Measurements from ENCODE around the gene UGT3A1. TPM values are rescaled to one million over a fixed set of nuclear protein-coding genes. Genes with fewer than 3 reads are reported as not detected.
"Not testable (repeated sequence)": the region's sequence is repeated elsewhere in the genome, so short reads cannot be mapped to it uniquely, and the experiment has no call there.

Gene UGT3A1
- total RNA-seq, 1 experiment from 2014 or later, result not detected

DNA sequence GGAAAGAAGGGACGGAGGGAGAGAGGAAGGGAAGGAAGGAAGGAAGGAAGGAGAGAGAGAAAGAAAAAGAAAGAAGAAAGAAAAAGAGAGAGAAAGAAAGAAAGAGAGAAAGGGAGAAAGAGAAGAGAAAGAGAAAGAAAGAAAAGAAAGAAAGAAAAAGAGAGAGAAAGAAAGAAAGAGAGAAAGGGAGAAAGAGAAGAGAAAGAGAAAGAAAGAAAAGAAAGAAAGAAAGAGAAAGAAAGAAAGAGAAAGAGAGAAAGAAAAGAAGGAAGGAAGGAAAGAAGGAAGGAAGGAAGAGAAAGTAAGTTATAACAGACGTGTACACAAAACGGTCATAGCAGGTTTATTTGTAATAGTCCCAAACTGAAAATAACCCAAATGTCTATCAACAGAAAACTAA is 14.3 kb downstream of the UGT3A1 start:
- H3K9me3 ChIP-seq (ENCODE audit: control insufficient read depth in 1 of 2, insufficient read depth in 1 of 2, low read depth in 1 of 2, low read length in 2 of 2); H3K4me2 ChIP-seq (ENCODE audit: low read length); H4K20me1 ChIP-seq (ENCODE audit: insufficient read depth); H3K9me2 ChIP-seq (ENCODE audit: insufficient read depth); H3K36me3 ChIP-seq (ENCODE audit: control insufficient read depth in 1 of 2, insufficient read depth in 2 of 2, low read length in 2 of 2); H3K4me3 ChIP-seq (replicated peaks in 1 of 2; ENCODE audit: low read depth in 1 of 2, low read length in 2 of 2); intact Hi-C loops (cut with micrococcal nuclease); DNase-seq (ENCODE audit: low read depth, low spot score); H3K27ac ChIP-seq (ENCODE audit: low read depth, low read length); CTCF ChIA-PET; POLR2A ChIA-PET; H3K27me3 ChIP-seq (ENCODE audit: insufficient read depth, low read length); H3K4me1 ChIP-seq (ENCODE audit: control insufficient read depth in 1 of 2, insufficient read depth in 2 of 2, low read length in 2 of 2); BruUV-seq (replicated peaks); H2AFZ ChIP-seq (ENCODE audit: low read depth, low read length, poor library complexity, severe bottlenecking); H3K9ac ChIP-seq (ENCODE audit: low read length); RAD21 ChIA-PET (ENCODE audit: low non-redundant PET in 1 of 2, low total read pairs in 2 of 2, uncharacterized antibody in 2 of 2, unreplicated experiment in 2 of 2); H3K79me2 ChIP-seq (ENCODE audit: insufficient read depth, low read length); ATAC-seq: not testable (repeated sequence)

DNA sequence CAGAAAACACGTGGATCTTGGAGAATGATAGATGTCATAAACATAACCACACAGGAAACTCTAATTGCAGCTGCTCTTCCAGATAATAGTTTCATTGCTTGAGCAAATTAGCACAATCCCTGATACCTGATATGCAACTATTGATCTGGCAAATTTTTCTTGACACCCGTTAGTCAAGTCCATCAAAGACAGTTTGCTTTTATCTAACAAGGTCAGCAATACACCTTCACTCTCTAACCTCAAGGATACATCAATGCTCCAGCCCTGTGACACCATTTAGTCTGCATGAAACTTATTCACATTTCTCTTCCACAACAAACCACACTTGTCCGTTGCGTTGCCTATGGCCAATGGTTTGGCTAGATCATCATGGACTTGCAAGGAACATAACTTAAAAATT is 16.6 kb downstream of the UGT3A1 start:
- DNase-seq (ENCODE audit: low read depth, low spot score), result no peak
- ChIA-PET POLR2A (no interaction called here), RAD21 (ENCODE audit: low non-redundant PET in 1 of 2, low total read pairs in 2 of 2, uncharacterized antibody in 2 of 2, unreplicated experiment in 2 of 2) (no interaction called here), CTCF (no interaction called here)
- Histone ChIP-seq H3K4me3 (replicated peaks in 1 of 2; ENCODE audit: low read depth in 1 of 2, low read length in 2 of 2) (no peak overlapping the region), H3K4me2 (ENCODE audit: low read length) (no peak overlapping the region), H2AFZ (ENCODE audit: low read depth, low read length, poor library complexity, severe bottlenecking) (no peak overlapping the region), H3K79me2 (ENCODE audit: insufficient read depth, low read length) (no peaks in the 10 kb centered on the region), H3K27me3 (ENCODE audit: insufficient read depth, low read length) (no peaks in the 10 kb centered on the region), H3K4me1 (ENCODE audit: control insufficient read depth in 1 of 2, insufficient read depth in 2 of 2, low read length in 2 of 2) (no peaks in the 10 kb centered on the region), H3K36me3 (ENCODE audit: control insufficient read depth in 1 of 2, insufficient read depth in 2 of 2, low read length in 2 of 2) (no peaks in the 10 kb centered on the region), H3K9me3 (ENCODE audit: control insufficient read depth in 1 of 2, insufficient read depth in 1 of 2, low read depth in 1 of 2, low read length in 2 of 2) (no peaks in the 10 kb centered on the region), H3K9me2 (ENCODE audit: insufficient read depth) (no peaks in the 10 kb centered on the region), H3K9ac (ENCODE audit: low read length) (no peak overlapping the region), H4K20me1 (ENCODE audit: insufficient read depth) (no peaks in the 10 kb centered on the region), H3K27ac (ENCODE audit: low read depth, low read length) (no peak overlapping the region)
- no peak for ATAC-seq
- intact Hi-C loops (cut with micrococcal nuclease), result no loop called here
- no TSS peak for BruUV-seq (replicated peaks)
- TF ChIP-seq, protein P1, sequence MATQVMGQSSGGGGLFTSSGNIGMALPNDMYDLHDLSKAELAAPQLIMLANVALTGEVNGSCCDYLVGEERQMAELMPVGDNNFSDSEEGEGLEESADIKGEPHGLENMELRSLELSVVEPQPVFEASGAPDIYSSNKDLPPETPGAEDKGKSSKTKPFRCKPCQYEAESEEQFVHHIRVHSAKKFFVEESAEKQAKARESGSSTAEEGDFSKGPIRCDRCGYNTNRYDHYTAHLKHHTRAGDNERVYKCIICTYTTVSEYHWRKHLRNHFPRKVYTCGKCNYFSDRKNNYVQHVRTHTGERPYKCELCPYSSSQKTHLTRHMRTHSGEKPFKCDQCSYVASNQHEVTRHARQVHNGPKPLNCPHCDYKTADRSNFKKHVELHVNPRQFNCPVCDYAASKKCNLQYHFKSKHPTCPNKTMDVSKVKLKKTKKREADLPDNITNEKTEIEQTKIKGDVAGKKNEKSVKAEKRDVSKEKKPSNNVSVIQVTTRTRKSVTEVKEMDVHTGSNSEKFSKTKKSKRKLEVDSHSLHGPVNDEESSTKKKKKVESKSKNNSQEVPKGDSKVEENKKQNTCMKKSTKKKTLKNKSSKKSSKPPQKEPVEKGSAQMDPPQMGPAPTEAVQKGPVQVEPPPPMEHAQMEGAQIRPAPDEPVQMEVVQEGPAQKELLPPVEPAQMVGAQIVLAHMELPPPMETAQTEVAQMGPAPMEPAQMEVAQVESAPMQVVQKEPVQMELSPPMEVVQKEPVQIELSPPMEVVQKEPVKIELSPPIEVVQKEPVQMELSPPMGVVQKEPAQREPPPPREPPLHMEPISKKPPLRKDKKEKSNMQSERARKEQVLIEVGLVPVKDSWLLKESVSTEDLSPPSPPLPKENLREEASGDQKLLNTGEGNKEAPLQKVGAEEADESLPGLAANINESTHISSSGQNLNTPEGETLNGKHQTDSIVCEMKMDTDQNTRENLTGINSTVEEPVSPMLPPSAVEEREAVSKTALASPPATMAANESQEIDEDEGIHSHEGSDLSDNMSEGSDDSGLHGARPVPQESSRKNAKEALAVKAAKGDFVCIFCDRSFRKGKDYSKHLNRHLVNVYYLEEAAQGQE (IDR thresholded peaks at IDR 0.05; ENCODE audit: low read depth), result no peak
- TF ChIP-seq SRF (IDR thresholded peaks at IDR 0.05; ENCODE audit: low read depth) (no peak), EGR1 (IDR thresholded peaks at IDR 0.05; ENCODE audit: low read depth) (no peak), EZH2 (IDR thresholded peaks at IDR 0.05) (no peak), CBX3 (IDR thresholded peaks at IDR 0.05; ENCODE audit: low read depth) (no peak), YY1 (IDR thresholded peaks at IDR 0.05; ENCODE audit: extremely low read depth, insufficient replicate concordance, low read depth, low read length) (no peak), RAD21 (IDR thresholded peaks at IDR 0.05; ENCODE audit: low read depth) (no peak), POLR2A (IDR thresholded peaks at IDR 0.05; ENCODE audit: borderline replicate concordance, extremely low read depth, insufficient read depth, insufficient read length) (no peak), ELF1 (IDR thresholded peaks at IDR 0.05; ENCODE audit: borderline replicate concordance, low read depth) (no peak), EZH2phosphoT487 (IDR thresholded peaks at IDR 0.05; ENCODE audit: borderline replicate concordance) (no peak), CEBPB (IDR thresholded peaks at IDR 0.05; ENCODE audit: low read depth) (no peak), SP1 (IDR thresholded peaks at IDR 0.05; ENCODE audit: low read depth) (no peak), ZNF274 (IDR thresholded peaks at IDR 0.05; ENCODE audit: low read depth, low read length) (no peak), SIN3A (IDR thresholded peaks at IDR 0.05; ENCODE audit: low read depth) (no peak)
- TF ChIP-seq, protein P2, sequence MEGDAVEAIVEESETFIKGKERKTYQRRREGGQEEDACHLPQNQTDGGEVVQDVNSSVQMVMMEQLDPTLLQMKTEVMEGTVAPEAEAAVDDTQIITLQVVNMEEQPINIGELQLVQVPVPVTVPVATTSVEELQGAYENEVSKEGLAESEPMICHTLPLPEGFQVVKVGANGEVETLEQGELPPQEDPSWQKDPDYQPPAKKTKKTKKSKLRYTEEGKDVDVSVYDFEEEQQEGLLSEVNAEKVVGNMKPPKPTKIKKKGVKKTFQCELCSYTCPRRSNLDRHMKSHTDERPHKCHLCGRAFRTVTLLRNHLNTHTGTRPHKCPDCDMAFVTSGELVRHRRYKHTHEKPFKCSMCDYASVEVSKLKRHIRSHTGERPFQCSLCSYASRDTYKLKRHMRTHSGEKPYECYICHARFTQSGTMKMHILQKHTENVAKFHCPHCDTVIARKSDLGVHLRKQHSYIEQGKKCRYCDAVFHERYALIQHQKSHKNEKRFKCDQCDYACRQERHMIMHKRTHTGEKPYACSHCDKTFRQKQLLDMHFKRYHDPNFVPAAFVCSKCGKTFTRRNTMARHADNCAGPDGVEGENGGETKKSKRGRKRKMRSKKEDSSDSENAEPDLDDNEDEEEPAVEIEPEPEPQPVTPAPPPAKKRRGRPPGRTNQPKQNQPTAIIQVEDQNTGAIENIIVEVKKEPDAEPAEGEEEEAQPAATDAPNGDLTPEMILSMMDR (IDR thresholded peaks at IDR 0.05 in 2 of 3, conservative IDR thresholded peaks at IDR 0.05 in 1 of 3; ENCODE audit: borderline replicate concordance in 1 of 3, insufficient read depth in 1 of 3, low read depth in 2 of 3, low read length in 2 of 3), result no peak
